Keratinocyte (primary cell): ENCODE measurements around the gene ZNF787.

Experiments used
- CTCF ChIP-seq, 3 experiments: IDR thresholded peaks in 1 of 3; conservative IDR thresholded peaks in 1 of 3; optimal IDR thresholded peaks in 1 of 3; 2 replicates in 2 of 3; 3 replicates in 1 of 3; pipeline versions ENCODE3 to v1.5.1; 2011; ENCODE audit warnings: low read length in 3 of 3, mild to moderate bottlenecking in 3 of 3, moderate library complexity in 2 of 3, control low read depth in 1 of 3, inconsistent platforms in 1 of 3; ENCODE audit not compliant: insufficient read depth in 2 of 3; ENCODE audit errors: extremely low read depth in 1 of 3
- EZH2 ChIP-seq: IDR thresholded peaks from one replicate; pipeline ENCODE4 v1.6.1; 2012; ENCODE audit warnings: inconsistent platforms, mild to moderate bottlenecking, low read length, moderate library complexity

GRCh38 chr19:56159622-56160271 lies 38.7 kb upstream of the ZNF787 start:
- TF ChIP-seq CTCF (optimal IDR thresholded peaks at IDR 0.05 in 1 of 3, IDR thresholded peaks at IDR 0.05 in 1 of 3, conservative IDR thresholded peaks at IDR 0.05 in 1 of 3; ENCODE audit: extremely low read depth in 1 of 3, insufficient read depth in 2 of 3, low read length in 3 of 3) (no peak), EZH2 (no peak)
